ENCODE measurements around the gene DNAL1.

DNAL1 gene

GRCh38 chr14:73684627-73685026 is 39.8 kb downstream of the DNAL1 start:
- H3K9ac ChIP-seq (ENCODE audit: low read depth, low read length, poor library complexity, severe bottlenecking) = no peak overlapping the region
- no peak overlapping the region for H2AFZ ChIP-seq (ENCODE audit: low read length)
- no peaks in the 10 kb centered on the region for H3K36me3 ChIP-seq (ENCODE audit: insufficient read depth, low read length)
- H3K79me2 ChIP-seq (ENCODE audit: insufficient read depth, low read length) = no peaks in the 10 kb centered on the region
- no peaks in the 10 kb centered on the region for H3K9me2 ChIP-seq (replicated peaks; ENCODE audit: low read depth, low read length)
- no peaks in the 10 kb centered on the region for H3K4me1 ChIP-seq (ENCODE audit: insufficient read depth, low read length, poor library complexity, severe bottlenecking)
- TF ChIP-seq CTCF (conservative IDR thresholded peaks at IDR 0.05; ENCODE audit: low read length) = no peak
- TF ChIP-seq EZH2phosphoT487 (IDR thresholded peaks at IDR 0.05; ENCODE audit: borderline replicate concordance) = no peak
- H3K4me2 ChIP-seq (ENCODE audit: low read depth, low read length, poor library complexity, severe bottlenecking) = no peak overlapping the region
- no peak overlapping the region for H3K4me3 ChIP-seq (ENCODE audit: low read length, poor library complexity, severe bottlenecking)
- no peaks in the 10 kb centered on the region for H4K20me1 ChIP-seq (ENCODE audit: insufficient read depth, low read length, poor library complexity, severe bottlenecking)
- H3K9me3 ChIP-seq (ENCODE audit: insufficient read depth, low read depth, low read length) = no peaks in the 10 kb centered on the region
- H3F3A ChIP-seq (ENCODE audit: low read depth) = no peaks in the 10 kb centered on the region
- H3K27me3 ChIP-seq (ENCODE audit: insufficient read depth, low read length, poor library complexity, severe bottlenecking) = no peaks in the 10 kb centered on the region

GRCh38 chr14:73685328-73685727 is 40.5 kb downstream of the DNAL1 start:
- H3K79me2 ChIP-seq (ENCODE audit: insufficient read depth, low read length) = no peaks in the 10 kb centered on the region
- H3K36me3 ChIP-seq (ENCODE audit: insufficient read depth, low read length) = no peaks in the 10 kb centered on the region
- no peaks in the 10 kb centered on the region for H3K27me3 ChIP-seq (ENCODE audit: insufficient read depth, low read length, poor library complexity, severe bottlenecking)
- no peaks in the 10 kb centered on the region for H4K20me1 ChIP-seq (ENCODE audit: insufficient read depth, low read length, poor library complexity, severe bottlenecking)
- H3K9me3 ChIP-seq (ENCODE audit: insufficient read depth, low read depth, low read length) = no peaks in the 10 kb centered on the region
- H3K9me2 ChIP-seq (replicated peaks; ENCODE audit: low read depth, low read length) = no peaks in the 10 kb centered on the region
- H3K4me3 ChIP-seq (ENCODE audit: low read length, poor library complexity, severe bottlenecking) = no peak overlapping the region
- H2AFZ ChIP-seq (ENCODE audit: low read length) = no peak overlapping the region
- no peak overlapping the region for H3K9ac ChIP-seq (ENCODE audit: low read depth, low read length, poor library complexity, severe bottlenecking)
- no peak for TF ChIP-seq CTCF (conservative IDR thresholded peaks at IDR 0.05; ENCODE audit: low read length)
- no peaks in the 10 kb centered on the region for H3F3A ChIP-seq (ENCODE audit: low read depth)
- no peaks in the 10 kb centered on the region for H3K4me1 ChIP-seq (ENCODE audit: insufficient read depth, low read length, poor library complexity, severe bottlenecking)
- no peak overlapping the region for H3K4me2 ChIP-seq (ENCODE audit: low read depth, low read length, poor library complexity, severe bottlenecking)

GRCh38 chr14:73686901-73687300 is 42.1 kb downstream of the DNAL1 start:
- Histone ChIP-seq H2AFZ (ENCODE audit: low read length) (no peak overlapping the region), H3F3A (ENCODE audit: low read depth) (no peaks in the 10 kb centered on the region), H3K9me2 (replicated peaks; ENCODE audit: low read depth, low read length) (no peaks in the 10 kb centered on the region), H3K9ac (ENCODE audit: low read depth, low read length, poor library complexity, severe bottlenecking) (no peak overlapping the region), H3K4me3 (ENCODE audit: low read length, poor library complexity, severe bottlenecking) (no peak overlapping the region), H3K79me2 (ENCODE audit: insufficient read depth, low read length) (no peaks in the 10 kb centered on the region), H3K4me1 (ENCODE audit: insufficient read depth, low read length, poor library complexity, severe bottlenecking) (no peaks in the 10 kb centered on the region), H4K20me1 (ENCODE audit: insufficient read depth, low read length, poor library complexity, severe bottlenecking) (no peaks in the 10 kb centered on the region), H3K36me3 (ENCODE audit: insufficient read depth, low read length) (no peaks in the 10 kb centered on the region), H3K4me2 (ENCODE audit: low read depth, low read length, poor library complexity, severe bottlenecking) (no peak overlapping the region), H3K27me3 (ENCODE audit: insufficient read depth, low read length, poor library complexity, severe bottlenecking) (no peaks in the 10 kb centered on the region), H3K9me3 (ENCODE audit: insufficient read depth, low read depth, low read length) (no peaks in the 10 kb centered on the region)
- TF ChIP-seq CTCF (conservative IDR thresholded peaks at IDR 0.05; ENCODE audit: low read length) (no peak), EZH2phosphoT487 (IDR thresholded peaks at IDR 0.05; ENCODE audit: borderline replicate concordance) (no peak)
